GM21423 (cell line): ENCODE results near the gene PC.
A peak's percentile ranks its signal among the peaks of the same experiment; 100 is the strongest.
"Not testable (repeated sequence)": the region's sequence is repeated elsewhere in the genome, so short reads cannot be mapped to it uniquely, and the experiment has no call there.

Experiments
- ATAC-seq: cut with Tn5 transposase; IDR thresholded peaks from one replicate; pipeline ENCODE4 v1.9.1; 2021; ENCODE audit warnings: mild to moderate bottlenecking, moderate library complexity; ENCODE audit not compliant: unreplicated experiment

The PC gene

GRCh38 chr11:66958232-66958955, at the start of gene PC:
PC (minus strand) TSS chr11:66958383; CDS start chr11:66872159, 86,224 bp downstream.
- ATAC-seq = peak; percentile 94

GRCh38 chr11:67007126-67007525, 48.9 kb upstream of the PC start:
- ATAC-seq = no peak

GRCh38 chr11:67006029-67006884, 48.1 kb upstream of the PC start:
- no peak for ATAC-seq

GRCh38 chr11:67005200-67005599, 47.0 kb upstream of the PC start:
- ATAC-seq = not testable (repeated sequence)

GRCh38 chr11:67002921-67003411, 44.8 kb upstream of the PC start:
- ATAC-seq = no peak

- ATAC-seq = no peak
Measured at GRCh38 chr11:67002297-67002913, 44.2 kb upstream of the PC start.

- no peak for ATAC-seq
Measured at GRCh38 chr11:67001332-67001731, 43.1 kb upstream of the PC start.

GRCh38 chr11:66999555-66999954, 41.4 kb upstream of the PC start:
- no peak for ATAC-seq

- ATAC-seq = no peak
Measured at GRCh38 chr11:66996609-66997273, 38.6 kb upstream of the PC start.

- ATAC-seq = no peak
Measured at GRCh38 chr11:66992041-66992440, 33.9 kb upstream of the PC start.

GRCh38 chr11:66989360-66989759, 31.2 kb upstream of the PC start:
- ATAC-seq = not testable (repeated sequence)

- not testable (repeated sequence) for ATAC-seq
Measured at GRCh38 chr11:66988741-66989140, 30.6 kb upstream of the PC start.

GRCh38 chr11:66987924-66988637, 29.9 kb upstream of the PC start:
- no peak for ATAC-seq

GRCh38 chr11:66987158-66987620, 29.0 kb upstream of the PC start:
- ATAC-seq = no peak

GRCh38 chr11:66986178-66986545, 28.0 kb upstream of the PC start:
- ATAC-seq = no peak

GRCh38 chr11:66985508-66986177, 27.5 kb upstream of the PC start:
- ATAC-seq = no peak

GRCh38 chr11:66983275-66983924, 25.2 kb upstream of the PC start:
- no peak for ATAC-seq

GRCh38 chr11:66981976-66982578, 23.9 kb upstream of the PC start:
- no peak for ATAC-seq
